GM19099 (cell line): ENCODE data around the gene U2AF2.

Experiments used
- POLR2A ChIP-seq: IDR thresholded peaks from 3 replicates; pipeline ENCODE4 v1.6.1; 2011; ENCODE audit warnings: low read depth; ENCODE audit not compliant: insufficient read length; ENCODE audit errors: extremely low read depth

Gene U2AF2

GRCh38 chr19:55655648-55656040, 809 bp downstream of the U2AF2 start:
- no peak for TF ChIP-seq POLR2A

- no peak for TF ChIP-seq POLR2A
Observed at GRCh38 chr19:55656552-55656951, 1.7 kb downstream of the U2AF2 start.

- no peak for TF ChIP-seq POLR2A
Observed at GRCh38 chr19:55656988-55657747, 2.3 kb downstream of the U2AF2 start.

- no peak for TF ChIP-seq POLR2A
Observed at GRCh38 chr19:55658846-55659459, 4.1 kb downstream of the U2AF2 start.

- TF ChIP-seq POLR2A: no peak
Observed at GRCh38 chr19:55659822-55660221, 5.0 kb downstream of the U2AF2 start.

- TF ChIP-seq POLR2A: no peak
Observed at GRCh38 chr19:55660404-55660803, 5.6 kb downstream of the U2AF2 start.

- no peak for TF ChIP-seq POLR2A
Observed at GRCh38 chr19:55660991-55661390, 6.2 kb downstream of the U2AF2 start.

GRCh38 chr19:55661826-55662225, 7.0 kb downstream of the U2AF2 start:
- TF ChIP-seq POLR2A: no peak

- no peak for TF ChIP-seq POLR2A
Observed at GRCh38 chr19:55663846-55664536, 9.2 kb downstream of the U2AF2 start.

GRCh38 chr19:55666343-55667005, 11.6 kb downstream of the U2AF2 start:
- TF ChIP-seq POLR2A: no peak

- no peak for TF ChIP-seq POLR2A
Observed at GRCh38 chr19:55667006-55667381, 12.2 kb downstream of the U2AF2 start.

GRCh38 chr19:55667511-55667910, 12.7 kb downstream of the U2AF2 start:
- TF ChIP-seq POLR2A: no peak

- TF ChIP-seq POLR2A: no peak
Observed at GRCh38 chr19:55667958-55668357, 13.1 kb downstream of the U2AF2 start.

- TF ChIP-seq POLR2A: no peak
Observed at GRCh38 chr19:55668603-55669348, 13.9 kb downstream of the U2AF2 start.
